RWPE2 (cell line): ENCODE results near the gene LRRC7.

Source experiments
- ATAC-seq: fragments of 200-7000 bp; cut with Tn5 transposase; 3 replicates; pipeline ENCODE4 v1.9.1; 2021; ENCODE audit warnings: low read depth
- DNase-seq: peaks from one replicate; pipeline ENCODE4 v3.0.0-alpha.2; 2020; ENCODE audit warnings: low spot score
- H3K27ac ChIP-seq: fragments of 450-650 bp; 2 replicates; pipeline ENCODE4 v1.5.1; 2017; ENCODE audit warnings: mild to moderate bottlenecking; ENCODE audit not compliant: poor library complexity, severe bottlenecking
- H3K27me3 ChIP-seq: fragments of 250-450 bp; sonication (Bioruptor Pico); 2 replicates; pipeline ENCODE4 v1.5.1; 2021; ENCODE audit warnings: mild to moderate bottlenecking, moderate library complexity; ENCODE audit not compliant: insufficient read depth, poor library complexity, severe bottlenecking
- H3K36me3 ChIP-seq: fragments of 250-450 bp; sonication (Bioruptor Pico); 2 replicates; pipeline ENCODE4 v1.5.1; 2020; ENCODE audit warnings: low read depth, mild to moderate bottlenecking, moderate library complexity
- H3K4me1 ChIP-seq: fragments of 250-450 bp; sonication (Bioruptor Pico); 2 replicates; pipeline ENCODE4 v1.5.1; 2021; ENCODE audit warnings: mild to moderate bottlenecking, moderate library complexity; ENCODE audit not compliant: insufficient read depth, poor library complexity, severe bottlenecking
- H3K4me3 ChIP-seq: fragments of 250-450 bp; sonication (Bioruptor Pico); 2 replicates; pipeline ENCODE4 v1.5.1; 2021; ENCODE audit warnings: mild to moderate bottlenecking, moderate library complexity; ENCODE audit not compliant: severe bottlenecking
- H3K9me3 ChIP-seq: fragments of 250-450 bp; sonication (Bioruptor Pico); 2 replicates; pipeline ENCODE4 v1.5.1; 2021; ENCODE audit warnings: mild to moderate bottlenecking, moderate library complexity; ENCODE audit not compliant: severe bottlenecking
- CTCF ChIP-seq: fragments of 450-650 bp; IDR thresholded peaks from one replicate; pipeline ENCODE4 v1.5.1; 2017; ENCODE audit warnings: mild to moderate bottlenecking, moderate library complexity; ENCODE audit not compliant: poor library complexity, severe bottlenecking

Gene LRRC7

GRCh38 chr1:70005386-70006034, 437.8 kb downstream of the LRRC7 start:
- H3K4me3 ChIP-seq, result no peak overlapping the region
- DNase-seq (no peak), ATAC-seq (no peak)
- no peak for TF ChIP-seq CTCF
- H3K9me3 ChIP-seq, result no peaks in the 10 kb centered on the region
- no peaks in the 10 kb centered on the region for H3K36me3 ChIP-seq
- H3K4me1 ChIP-seq, result no peaks in the 10 kb centered on the region
- peaks cover 3% of the 10 kb centered on the region for H3K27me3 ChIP-seq
- no peak overlapping the region for H3K27ac ChIP-seq

DNA sequence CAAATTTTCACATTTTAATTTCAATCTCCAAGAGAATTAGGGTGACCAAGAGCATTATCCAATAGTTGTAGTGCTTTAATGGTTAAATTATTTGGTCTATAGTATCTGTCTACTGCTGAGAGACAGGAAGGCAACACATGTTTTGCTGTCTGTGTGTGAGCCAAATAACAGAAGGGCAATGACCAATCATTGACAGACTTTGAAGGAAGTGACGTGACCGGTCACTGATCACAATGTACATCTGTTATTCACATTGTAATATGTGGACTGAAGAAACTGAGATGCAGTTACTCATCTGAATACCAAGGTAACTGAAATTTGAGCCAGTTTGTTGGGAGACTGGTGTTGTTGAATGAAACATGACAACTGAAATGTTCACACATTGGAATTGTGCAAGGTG, 440.9 kb downstream of the LRRC7 start:
- H3K4me3 ChIP-seq, result no peak overlapping the region
- DNase-seq (no peak), ATAC-seq (no peak)

GRCh38 chr1:70017770-70018169, 450.0 kb downstream of the LRRC7 start:
- Histone ChIP-seq H3K9me3 (no peaks in the 10 kb centered on the region), H3K27me3 (peaks cover 6% of the 10 kb centered on the region), H3K27ac (no peak overlapping the region), H3K36me3 (no peaks in the 10 kb centered on the region), H3K4me3 (no peak overlapping the region), H3K4me1 (no peaks in the 10 kb centered on the region)
- no peak for DNase-seq
- TF ChIP-seq CTCF, result no peak
- ATAC-seq, result no peak

More for the DNA sequence above, 440.9 kb downstream of the LRRC7 start:
- no peaks in the 10 kb centered on the region for H3K4me1 ChIP-seq
- H3K27ac ChIP-seq, result no peak overlapping the region
- H3K27me3 ChIP-seq, result peaks cover 3% of the 10 kb centered on the region
- TF ChIP-seq CTCF, result no peak
- no peaks in the 10 kb centered on the region for H3K9me3 ChIP-seq
- no peaks in the 10 kb centered on the region for H3K36me3 ChIP-seq

DNA sequence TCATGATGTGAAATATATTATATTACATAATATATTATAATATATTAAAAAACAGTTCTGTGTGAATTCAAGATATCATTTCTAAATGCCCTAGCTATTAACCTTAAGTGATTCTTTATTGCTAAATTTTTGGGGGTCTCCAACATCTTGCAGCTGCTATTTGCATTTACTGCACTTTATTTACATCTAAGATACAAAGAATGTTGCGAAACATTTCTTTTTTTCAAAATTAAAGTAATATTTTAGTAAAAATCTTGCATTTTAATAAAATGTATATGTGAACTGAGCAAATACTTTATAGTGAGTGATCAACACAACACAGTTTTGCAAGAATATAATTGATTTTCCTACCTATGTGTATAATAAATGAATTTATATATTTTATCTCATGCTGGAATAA, 456.6 kb downstream of the LRRC7 start:
- H3K27me3 ChIP-seq, result peaks cover 5% of the 10 kb centered on the region
- no peaks in the 10 kb centered on the region for H3K9me3 ChIP-seq
- H3K36me3 ChIP-seq, result no peaks in the 10 kb centered on the region
- no peaks in the 10 kb centered on the region for H3K4me1 ChIP-seq
- no peak for TF ChIP-seq CTCF
- no peak overlapping the region for H3K27ac ChIP-seq
- ATAC-seq, result no peak
- no peak for DNase-seq
- H3K4me3 ChIP-seq, result no peak overlapping the region

DNA sequence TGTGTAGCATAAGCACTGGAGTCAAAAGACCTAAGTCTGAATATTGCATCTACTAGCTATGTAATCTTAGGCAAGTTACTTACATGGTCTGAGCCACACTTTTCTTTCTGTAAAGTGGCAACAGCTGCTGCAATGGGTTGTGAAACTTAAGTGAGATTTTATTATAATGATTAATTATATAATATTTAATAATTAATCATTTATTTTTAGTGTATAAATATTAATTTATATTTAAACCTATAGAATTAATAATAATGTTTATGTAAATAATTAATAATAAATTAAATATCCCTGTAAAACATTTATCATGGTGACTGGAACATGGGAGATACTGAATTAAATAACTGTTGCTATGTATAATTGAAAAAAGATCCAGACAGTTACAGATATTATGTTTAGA, 457.3 kb downstream of the LRRC7 start:
- Histone ChIP-seq H3K36me3 (no peaks in the 10 kb centered on the region), H3K4me1 (no peaks in the 10 kb centered on the region), H3K4me3 (no peak overlapping the region), H3K9me3 (no peaks in the 10 kb centered on the region), H3K27me3 (peaks cover 4% of the 10 kb centered on the region), H3K27ac (no peak overlapping the region)
- DNase-seq (no peak), ATAC-seq (no peak)
- TF ChIP-seq CTCF, result no peak
